Suppressor macrophage (primary cell): ENCODE data around the gene PAX4.
"Not testable (repeated sequence)": the region's sequence is repeated elsewhere in the genome, so short reads cannot be mapped to it uniquely, and the experiment has no call there.

Experiments used
- DNase-seq, 4 experiments: peaks; one replicate each; pipeline ENCODE4 v3.0.0-alpha.2; 2020 to 2022

The PAX4 gene

GRCh38 chr7:127585044-127585953 is 32.6 kb downstream of the PAX4 start, which contains the start of gene GCC1:
TSS of gene GCC1 (minus strand) at chr7:127585596. CDS start at chr7:127585182, 414 bp downstream.
- DNase-seq, result peak; percentile 93 to 98 (median 96)

GRCh38 chr7:127584648-127585043 is 33.3 kb downstream of the PAX4 start:
- DNase-seq, result no peak

GRCh38 chr7:127582361-127582760 is 35.6 kb downstream of the PAX4 start:
- DNase-seq, result no peak

- no peak for DNase-seq
These were observed 36.2 kb downstream of the PAX4 start for GRCh38 chr7:127581716-127582115.

GRCh38 chr7:127580612-127581011 is 37.3 kb downstream of the PAX4 start:
- no peak for DNase-seq

- DNase-seq, result no peak
These were observed 39.1 kb downstream of the PAX4 start for GRCh38 chr7:127578711-127579275.

GRCh38 chr7:127578036-127578684 is 39.8 kb downstream of the PAX4 start:
- no peak for DNase-seq

- DNase-seq, result no peak
These were observed 46.0 kb downstream of the PAX4 start for GRCh38 chr7:127571741-127572505.

- DNase-seq, result not testable (repeated sequence)
These were observed 49.9 kb downstream of the PAX4 start for GRCh38 chr7:127568034-127568433.

GRCh38 chr7:127566242-127566641 is 51.7 kb downstream of the PAX4 start:
- no peak for DNase-seq
